HEK293T (cell line): ENCODE data around the gene OVOL1.

Source experiments
- CTCF ChIA-PET: fragments of 350-600 bp; formaldehyde crosslinking; extraction: SDS; loops from one replicate; lab custom pipeline; 2021; ENCODE audit warnings: antibody characterized with exemption, inconsistent platforms; lab: Yijun Ruan, JAX
- POLR2A ChIA-PET: fragments of 350-600 bp; formaldehyde crosslinking; extraction: SDS; loops from one replicate; lab custom pipeline; 2020; ENCODE audit warnings: antibody characterized with exemption, inconsistent platforms; lab: Yijun Ruan, JAX
- DNase-seq: peaks from one replicate; pipeline ENCODE4 v3.0.0; 2012; ENCODE audit warnings: mixed read lengths; ENCODE audit errors: extremely low spot score
- ARNT ChIP-seq: fragments of 450-650 bp; IDR thresholded peaks from 2 replicates; pipeline ENCODE4 v1.6.1; 2017; ENCODE audit warnings: mild to moderate bottlenecking
- BHLHE40 ChIP-seq: fragments of 450-650 bp; IDR thresholded peaks from 2 replicates; pipeline ENCODE4 v1.6.1; 2016; ENCODE audit warnings: mild to moderate bottlenecking, moderate library complexity, borderline replicate concordance
- CTBP1 ChIP-seq: fragments of 450-650 bp; IDR thresholded peaks from 2 replicates; pipeline ENCODE4 v1.6.1; 2016; ENCODE audit warnings: borderline replicate concordance
- ELF4 ChIP-seq: fragments of 450-650 bp; IDR thresholded peaks from 2 replicates; pipeline ENCODE4 v1.6.1; 2017; ENCODE audit warnings: antibody characterized with exemption
- FOXA1 ChIP-seq: fragments of 450-650 bp; IDR thresholded peaks from 2 replicates; pipeline ENCODE4 v1.6.1; 2016; ENCODE audit warnings: mild to moderate bottlenecking
- FOXK2 ChIP-seq: fragments of 450-650 bp; IDR thresholded peaks from 2 replicates; pipeline ENCODE4 v1.6.1; 2016; ENCODE audit warnings: mild to moderate bottlenecking
- FOXM1 ChIP-seq: fragments of 450-650 bp; IDR thresholded peaks from 2 replicates; pipeline ENCODE4 v1.6.1; 2017; ENCODE audit warnings: mild to moderate bottlenecking, borderline replicate concordance
- HDGF ChIP-seq: fragments of 450-650 bp; IDR thresholded peaks from 2 replicates; pipeline ENCODE4 v1.6.1; 2017; ENCODE audit warnings: antibody characterized with exemption, borderline replicate concordance
- L3MBTL2 ChIP-seq: fragments of 450-650 bp; conservative IDR thresholded peaks from 2 replicates; pipeline ENCODE4 v1.6.1; 2016; ENCODE audit warnings: mild to moderate bottlenecking
- LEF1 ChIP-seq: fragments of 450-650 bp; IDR thresholded peaks from 2 replicates; pipeline ENCODE4 v1.6.1; 2017; ENCODE audit warnings: mild to moderate bottlenecking, borderline replicate concordance
- NFRKB ChIP-seq: fragments of 450-650 bp; IDR thresholded peaks from 2 replicates; pipeline ENCODE4 v1.6.1; 2016; ENCODE audit warnings: mild to moderate bottlenecking, moderate library complexity
- SP1 ChIP-seq: fragments of 450-650 bp; IDR thresholded peaks from 2 replicates; pipeline ENCODE4 v1.6.1; 2017
- SUZ12 ChIP-seq: fragments of 450-650 bp; IDR thresholded peaks from 2 replicates; pipeline ENCODE4 v1.6.1; 2016; ENCODE audit warnings: mild to moderate bottlenecking
- TARDBP ChIP-seq: fragments of 450-650 bp; IDR thresholded peaks from 2 replicates; pipeline ENCODE4 v1.6.1; 2016
- ZNF384 ChIP-seq: fragments of 450-650 bp; IDR thresholded peaks from 2 replicates; pipeline ENCODE4 v1.6.1; 2016
- TF ChIP-seq, protein P1 (sequence below): fragments of 450-650 bp; IDR thresholded peaks from 2 replicates; pipeline ENCODE4 v1.6.1; 2016

The OVOL1 gene

DNA sequence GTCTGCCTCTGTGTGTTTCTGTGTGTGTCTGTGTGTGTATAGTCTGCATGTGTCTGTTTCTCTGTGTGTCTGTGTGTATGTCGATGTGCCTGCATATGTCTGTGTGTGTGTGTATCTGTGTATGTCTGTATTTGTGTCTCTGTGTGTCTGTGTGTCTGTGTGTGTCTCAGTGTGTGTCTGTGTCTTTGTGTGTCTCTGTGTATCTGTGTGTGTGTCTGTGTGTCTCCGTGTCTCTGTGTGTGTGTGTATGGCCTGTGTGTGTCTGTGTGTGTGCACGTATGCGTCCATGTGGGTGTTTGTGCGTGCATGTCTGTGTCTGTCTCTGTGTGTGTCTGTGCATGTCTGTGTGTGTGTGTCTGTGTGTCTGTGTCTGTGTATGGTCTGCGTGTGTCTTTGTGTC, 47.3 kb downstream of the OVOL1 start:
- POLR2A ChIA-PET, result interaction anchor here (1.4 to 1.7 kb wide), 3 partner anchors 24 to 122 kb away, joined by 3 to 4 read pairs (median 3); partner anchors contain the start of genes CFL1 and FIBP
- TF ChIP-seq SUZ12 (no peak), TARDBP (peak; percentile 73)
- no peak for DNase-seq
- CTCF ChIA-PET, result interaction anchor here (0.5 kb wide), 1 partner anchor 12 kb away, joined by 5 read pairs; no protein-coding TSS in a partner anchor

DNA sequence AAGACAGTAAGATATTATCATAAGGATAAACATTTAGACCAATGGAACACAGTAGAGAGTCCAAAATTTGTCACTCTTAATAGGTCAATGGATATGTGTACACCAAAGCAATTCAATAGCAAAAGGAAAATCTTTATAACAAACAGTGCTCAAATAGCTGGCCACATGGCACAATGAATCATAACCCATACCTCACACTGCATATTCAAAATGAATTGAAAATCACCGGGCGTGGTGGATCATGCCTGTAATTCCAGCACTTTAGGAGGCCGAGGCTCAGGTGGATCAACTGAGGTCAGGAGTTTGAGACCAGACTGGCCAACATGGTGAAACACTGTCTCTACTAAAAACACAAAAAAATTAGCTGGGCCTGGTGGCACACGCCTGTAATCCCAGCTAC, 55.3 kb downstream of the OVOL1 start:
- no peak for DNase-seq
- TF ChIP-seq FOXA1 (no peak), SUZ12 (no peak), NFRKB (no peak), FOXK2 (no peak), ELF4 (no peak), TARDBP (no peak), LEF1 (no peak), L3MBTL2 (no peak), ARNT (no peak), CTBP1 (no peak), HDGF (no peak), ZNF384 (no peak), FOXM1 (no peak), BHLHE40 (no peak), SP1 (no peak)
- TF ChIP-seq, protein P1, sequence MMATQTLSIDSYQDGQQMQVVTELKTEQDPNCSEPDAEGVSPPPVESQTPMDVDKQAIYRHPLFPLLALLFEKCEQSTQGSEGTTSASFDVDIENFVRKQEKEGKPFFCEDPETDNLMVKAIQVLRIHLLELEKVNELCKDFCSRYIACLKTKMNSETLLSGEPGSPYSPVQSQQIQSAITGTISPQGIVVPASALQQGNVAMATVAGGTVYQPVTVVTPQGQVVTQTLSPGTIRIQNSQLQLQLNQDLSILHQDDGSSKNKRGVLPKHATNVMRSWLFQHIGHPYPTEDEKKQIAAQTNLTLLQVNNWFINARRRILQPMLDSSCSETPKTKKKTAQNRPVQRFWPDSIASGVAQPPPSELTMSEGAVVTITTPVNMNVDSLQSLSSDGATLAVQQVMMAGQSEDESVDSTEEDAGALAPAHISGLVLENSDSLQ, result no peak
- ChIA-PET CTCF (interaction anchor here (0.6 to 1.0 kb wide), 2 partner anchors 9 to 211 kb away, joined by 3 to 5 read pairs; no protein-coding TSS in a partner anchor), POLR2A (interaction anchor here (1.0 kb wide), 1 partner anchor 18 kb away, joined by 3 read pairs; no protein-coding TSS in a partner anchor)

DNA sequence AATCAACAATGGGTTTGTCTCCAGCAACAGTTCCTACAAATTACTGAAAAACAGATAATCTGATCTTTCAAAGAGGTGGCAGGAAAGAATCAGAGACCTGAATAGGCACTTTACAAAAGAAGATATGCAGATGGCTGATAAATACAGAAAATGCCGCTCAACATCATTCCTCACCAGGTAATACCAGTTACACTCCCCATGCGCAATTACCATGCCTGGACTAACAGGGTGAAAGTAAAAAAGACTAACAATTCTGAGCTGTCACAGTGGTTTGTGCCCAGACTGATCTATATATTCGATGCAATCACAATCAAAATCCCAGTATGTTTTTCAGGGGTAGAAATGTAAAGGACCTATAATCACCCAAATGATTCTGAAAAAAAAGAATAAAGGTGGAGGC, 56.9 kb downstream of the OVOL1 start:
- POLR2A ChIA-PET, result interaction anchor here (1.1 kb wide), 1 partner anchor 15 kb away, joined by 5 read pairs; no protein-coding TSS in a partner anchor
- TF ChIP-seq CTBP1 (no peak), TARDBP (no peak), HDGF (no peak), FOXK2 (no peak), ZNF384 (no peak), ARNT (no peak), FOXA1 (no peak), SUZ12 (no peak), NFRKB (no peak), LEF1 (no peak), L3MBTL2 (no peak), FOXM1 (no peak), BHLHE40 (no peak), ELF4 (no peak), SP1 (no peak)
- TF ChIP-seq, protein P1, result no peak
- CTCF ChIA-PET, result no interaction called here
- no peak for DNase-seq

DNA sequence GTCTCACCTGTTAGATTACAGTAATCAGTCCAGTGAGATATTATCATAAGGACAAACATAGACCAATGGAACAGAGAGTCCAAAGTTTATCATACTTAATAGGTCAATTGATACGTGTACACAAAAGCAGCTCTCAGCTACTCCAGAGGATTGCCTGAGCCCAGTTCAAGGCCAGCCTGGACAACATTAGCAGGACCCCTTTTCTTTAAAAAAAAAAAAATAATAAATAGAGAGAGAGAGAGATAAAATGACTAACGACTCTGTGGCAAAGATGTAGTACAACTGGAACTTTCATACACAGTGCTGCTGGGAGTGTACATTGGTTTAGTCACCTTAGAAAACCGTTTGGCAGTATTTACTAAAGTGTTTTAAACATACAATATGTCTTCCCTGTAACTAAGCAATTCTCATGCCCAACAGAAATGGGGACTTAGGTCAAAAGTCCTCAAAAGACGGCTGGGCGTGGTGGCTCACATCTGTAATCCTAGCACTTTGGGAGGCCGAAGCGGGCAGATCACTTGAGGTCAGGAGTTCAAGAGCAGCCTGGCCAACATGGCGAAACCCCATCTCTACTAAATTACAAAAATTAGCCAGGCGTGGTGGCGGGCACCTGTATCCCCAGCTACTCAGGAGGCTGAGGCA, 57.5 kb downstream of the OVOL1 start:
- TF ChIP-seq SUZ12, result no peak
- no peak for TF ChIP-seq SP1
- TF ChIP-seq FOXA1, result no peak
- no peak for TF ChIP-seq CTBP1
- TF ChIP-seq TARDBP, result no peak
- no peak for TF ChIP-seq LEF1
- no peak for TF ChIP-seq ZNF384
- no peak for TF ChIP-seq FOXM1
- TF ChIP-seq BHLHE40, result no peak
- no peak for TF ChIP-seq NFRKB
- TF ChIP-seq ELF4, result no peak
- no peak for TF ChIP-seq FOXK2
- TF ChIP-seq, protein P1, result no peak
- no peak for TF ChIP-seq ARNT
- TF ChIP-seq HDGF, result no peak
- TF ChIP-seq L3MBTL2, result no peak
- DNase-seq, result no peak
- ChIA-PET CTCF (no interaction called here), POLR2A (interaction anchor here (1.1 kb wide), 1 partner anchor 15 kb away, joined by 5 read pairs; no protein-coding TSS in a partner anchor)
